ENCODE results near the gene PLLP. TPM values are rescaled to one million over a fixed set of nuclear protein-coding genes. Genes with fewer than 3 reads are reported as not detected.

Gene PLLP
- total and polyA plus RNA-seq, 9 of the 15 experiments (the other 6 are each of a cell fraction or from before 2014, with no cell fraction given) = 0.09 to 0.96 (median 0.27) TPM

DNA sequence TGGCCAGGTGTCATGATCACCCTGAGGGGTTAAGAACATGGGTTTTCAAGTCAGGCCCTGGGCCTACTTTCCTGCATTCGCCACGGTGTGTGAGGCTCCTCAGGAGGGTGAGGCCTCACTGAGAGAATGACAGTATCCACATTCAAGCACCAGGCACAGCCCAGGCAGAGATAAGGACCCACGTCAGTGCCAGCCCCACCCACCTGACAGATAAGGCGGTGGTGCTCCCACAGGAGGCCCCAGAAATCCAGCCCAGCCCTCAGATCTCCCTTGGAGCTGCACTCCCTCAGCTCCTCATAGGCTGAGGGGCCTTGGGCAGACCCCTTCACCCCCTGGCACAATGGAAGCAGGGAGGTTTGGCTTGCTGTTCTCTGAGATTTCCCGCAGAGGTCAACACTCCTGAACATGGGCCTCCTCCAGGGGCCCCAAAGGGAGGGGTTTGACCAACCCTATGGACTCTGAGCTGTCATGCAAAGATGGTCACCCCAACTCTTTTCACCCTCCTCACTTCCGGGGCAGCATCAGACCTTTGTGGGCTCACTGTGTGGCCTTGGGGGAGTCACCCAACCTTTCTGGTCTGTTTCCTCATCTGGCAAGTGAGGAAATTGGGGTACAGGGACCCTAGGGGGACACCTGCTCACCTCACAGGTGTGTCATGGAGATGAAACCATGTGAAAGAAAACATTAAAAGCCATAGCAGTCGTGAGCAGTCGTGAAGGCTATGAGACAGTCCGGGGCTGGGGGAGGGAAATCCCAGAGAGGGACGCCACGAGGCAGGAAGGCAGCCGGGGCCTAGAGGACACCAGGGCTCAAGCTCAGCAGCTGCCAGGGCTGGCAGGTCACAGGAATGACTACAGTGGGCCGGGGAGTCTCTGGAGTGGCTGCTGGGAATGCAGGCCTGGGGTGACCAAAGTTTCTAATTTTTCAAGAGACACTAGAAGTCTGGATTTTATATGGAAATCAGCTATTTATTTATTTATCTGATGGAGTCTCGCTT lies 15.4 kb downstream of the PLLP start (continued):
- TF ChIP-seq, protein P1, sequence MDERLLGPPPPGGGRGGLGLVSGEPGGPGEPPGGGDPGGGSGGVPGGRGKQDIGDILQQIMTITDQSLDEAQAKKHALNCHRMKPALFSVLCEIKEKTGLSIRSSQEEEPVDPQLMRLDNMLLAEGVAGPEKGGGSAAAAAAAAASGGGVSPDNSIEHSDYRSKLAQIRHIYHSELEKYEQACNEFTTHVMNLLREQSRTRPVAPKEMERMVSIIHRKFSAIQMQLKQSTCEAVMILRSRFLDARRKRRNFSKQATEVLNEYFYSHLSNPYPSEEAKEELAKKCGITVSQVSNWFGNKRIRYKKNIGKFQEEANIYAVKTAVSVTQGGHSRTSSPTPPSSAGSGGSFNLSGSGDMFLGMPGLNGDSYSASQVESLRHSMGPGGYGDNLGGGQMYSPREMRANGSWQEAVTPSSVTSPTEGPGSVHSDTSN (CRISPR knock-in tag; IDR thresholded peaks at IDR 0.05; ENCODE audit: low read depth) = no peak
- TF ChIP-seq, protein P1 (tag; conservative IDR thresholded peaks at IDR 0.05; ENCODE audit: low read depth) = no peak
- TF ChIP-seq, protein P2, sequence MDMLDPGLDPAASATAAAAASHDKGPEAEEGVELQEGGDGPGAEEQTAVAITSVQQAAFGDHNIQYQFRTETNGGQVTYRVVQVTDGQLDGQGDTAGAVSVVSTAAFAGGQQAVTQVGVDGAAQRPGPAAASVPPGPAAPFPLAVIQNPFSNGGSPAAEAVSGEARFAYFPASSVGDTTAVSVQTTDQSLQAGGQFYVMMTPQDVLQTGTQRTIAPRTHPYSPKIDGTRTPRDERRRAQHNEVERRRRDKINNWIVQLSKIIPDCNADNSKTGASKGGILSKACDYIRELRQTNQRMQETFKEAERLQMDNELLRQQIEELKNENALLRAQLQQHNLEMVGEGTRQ (CRISPR knock-in tag; IDR thresholded peaks at IDR 0.05) = no peak
- TF ChIP-seq GATA2 (CRISPR knock-in tag; IDR thresholded peaks at IDR 0.05) (0 out of 2 replicates have a peak, but pooled peaks have one; percentile 38), KAT8 (IDR thresholded peaks at IDR 0.05; ENCODE audit: low read depth) (no peak), HDAC6 (IDR thresholded peaks at IDR 0.05; ENCODE audit: low read depth, low read length) (no peak), ZBED1 (IDR thresholded peaks at IDR 0.05) (no peak), ZNF764 (CRISPR knock-in tag; IDR thresholded peaks at IDR 0.05; ENCODE audit: low read depth) (no peak), ZNF75A (CRISPR knock-in tag; IDR thresholded peaks at IDR 0.05) (no peak), KDM4B (IDR thresholded peaks at IDR 0.05; ENCODE audit: borderline replicate concordance in 2 of 2, low read depth in 1 of 2) (no peak), MCM7 (IDR thresholded peaks at IDR 0.05) (no peak), ZNF3 (CRISPR knock-in tag; IDR thresholded peaks at IDR 0.05) (no peak), NCOR1 (IDR thresholded peaks at IDR 0.05) (0 out of 2 replicates have a peak, but pooled peaks have one; percentile 21)
- TF ChIP-seq, protein P3, sequence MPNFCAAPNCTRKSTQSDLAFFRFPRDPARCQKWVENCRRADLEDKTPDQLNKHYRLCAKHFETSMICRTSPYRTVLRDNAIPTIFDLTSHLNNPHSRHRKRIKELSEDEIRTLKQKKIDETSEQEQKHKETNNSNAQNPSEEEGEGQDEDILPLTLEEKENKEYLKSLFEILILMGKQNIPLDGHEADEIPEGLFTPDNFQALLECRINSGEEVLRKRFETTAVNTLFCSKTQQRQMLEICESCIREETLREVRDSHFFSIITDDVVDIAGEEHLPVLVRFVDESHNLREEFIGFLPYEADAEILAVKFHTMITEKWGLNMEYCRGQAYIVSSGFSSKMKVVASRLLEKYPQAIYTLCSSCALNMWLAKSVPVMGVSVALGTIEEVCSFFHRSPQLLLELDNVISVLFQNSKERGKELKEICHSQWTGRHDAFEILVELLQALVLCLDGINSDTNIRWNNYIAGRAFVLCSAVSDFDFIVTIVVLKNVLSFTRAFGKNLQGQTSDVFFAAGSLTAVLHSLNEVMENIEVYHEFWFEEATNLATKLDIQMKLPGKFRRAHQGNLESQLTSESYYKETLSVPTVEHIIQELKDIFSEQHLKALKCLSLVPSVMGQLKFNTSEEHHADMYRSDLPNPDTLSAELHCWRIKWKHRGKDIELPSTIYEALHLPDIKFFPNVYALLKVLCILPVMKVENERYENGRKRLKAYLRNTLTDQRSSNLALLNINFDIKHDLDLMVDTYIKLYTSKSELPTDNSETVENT (CRISPR knock-in tag; IDR thresholded peaks at IDR 0.05) = no peak
- TF ChIP-seq, protein P4, sequence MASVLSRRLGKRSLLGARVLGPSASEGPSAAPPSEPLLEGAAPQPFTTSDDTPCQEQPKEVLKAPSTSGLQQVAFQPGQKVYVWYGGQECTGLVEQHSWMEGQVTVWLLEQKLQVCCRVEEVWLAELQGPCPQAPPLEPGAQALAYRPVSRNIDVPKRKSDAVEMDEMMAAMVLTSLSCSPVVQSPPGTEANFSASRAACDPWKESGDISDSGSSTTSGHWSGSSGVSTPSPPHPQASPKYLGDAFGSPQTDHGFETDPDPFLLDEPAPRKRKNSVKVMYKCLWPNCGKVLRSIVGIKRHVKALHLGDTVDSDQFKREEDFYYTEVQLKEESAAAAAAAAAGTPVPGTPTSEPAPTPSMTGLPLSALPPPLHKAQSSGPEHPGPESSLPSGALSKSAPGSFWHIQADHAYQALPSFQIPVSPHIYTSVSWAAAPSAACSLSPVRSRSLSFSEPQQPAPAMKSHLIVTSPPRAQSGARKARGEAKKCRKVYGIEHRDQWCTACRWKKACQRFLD (CRISPR knock-in tag; IDR thresholded peaks at IDR 0.05) = no peak; the same call in 1 of the 2 replicates
- TF ChIP-seq, protein P5, sequence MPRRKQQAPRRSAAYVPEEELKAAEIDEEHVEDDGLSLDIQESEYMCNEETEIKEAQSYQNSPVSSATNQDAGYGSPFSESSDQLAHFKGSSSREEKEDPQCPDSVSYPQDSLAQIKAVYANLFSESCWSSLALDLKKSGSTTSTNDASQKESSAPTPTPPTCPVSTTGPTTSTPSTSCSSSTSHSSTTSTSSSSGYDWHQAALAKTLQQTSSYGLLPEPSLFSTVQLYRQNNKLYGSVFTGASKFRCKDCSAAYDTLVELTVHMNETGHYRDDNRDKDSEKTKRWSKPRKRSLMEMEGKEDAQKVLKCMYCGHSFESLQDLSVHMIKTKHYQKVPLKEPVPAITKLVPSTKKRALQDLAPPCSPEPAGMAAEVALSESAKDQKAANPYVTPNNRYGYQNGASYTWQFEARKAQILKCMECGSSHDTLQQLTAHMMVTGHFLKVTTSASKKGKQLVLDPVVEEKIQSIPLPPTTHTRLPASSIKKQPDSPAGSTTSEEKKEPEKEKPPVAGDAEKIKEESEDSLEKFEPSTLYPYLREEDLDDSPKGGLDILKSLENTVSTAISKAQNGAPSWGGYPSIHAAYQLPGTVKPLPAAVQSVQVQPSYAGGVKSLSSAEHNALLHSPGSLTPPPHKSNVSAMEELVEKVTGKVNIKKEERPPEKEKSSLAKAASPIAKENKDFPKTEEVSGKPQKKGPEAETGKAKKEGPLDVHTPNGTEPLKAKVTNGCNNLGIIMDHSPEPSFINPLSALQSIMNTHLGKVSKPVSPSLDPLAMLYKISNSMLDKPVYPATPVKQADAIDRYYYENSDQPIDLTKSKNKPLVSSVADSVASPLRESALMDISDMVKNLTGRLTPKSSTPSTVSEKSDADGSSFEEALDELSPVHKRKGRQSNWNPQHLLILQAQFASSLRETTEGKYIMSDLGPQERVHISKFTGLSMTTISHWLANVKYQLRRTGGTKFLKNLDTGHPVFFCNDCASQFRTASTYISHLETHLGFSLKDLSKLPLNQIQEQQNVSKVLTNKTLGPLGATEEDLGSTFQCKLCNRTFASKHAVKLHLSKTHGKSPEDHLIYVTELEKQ (CRISPR knock-in tag; IDR thresholded peaks at IDR 0.05) = no peak

Data from K562 (cell line).